Uterus (tissue), 2 donors: ENCODE results near the gene ZNF785.

Experiments
- POLR2A ChIP-seq, 2 donors: fragments of 450-650 bp; IDR thresholded peaks; one replicate each; pipeline ENCODE4 v1.6.1; 2016; ENCODE audit warnings: antibody characterized with exemption in 2 of 2, mild to moderate bottlenecking in 1 of 2, moderate library complexity in 1 of 2
- TF ChIP-seq, protein P1 (sequence below), 4 experiments: fragments of 200-600 bp in 2 of 4; fragments of 450-650 bp in 2 of 4; sonication (generic) in 2 of 4; IDR thresholded peaks; one replicate each; pipeline ENCODE4 v1.5.1; 2016 to 2019; ENCODE audit warnings: antibody characterized with exemption in 4 of 4, mild to moderate bottlenecking in 2 of 4, moderate library complexity in 1 of 4

DNA sequence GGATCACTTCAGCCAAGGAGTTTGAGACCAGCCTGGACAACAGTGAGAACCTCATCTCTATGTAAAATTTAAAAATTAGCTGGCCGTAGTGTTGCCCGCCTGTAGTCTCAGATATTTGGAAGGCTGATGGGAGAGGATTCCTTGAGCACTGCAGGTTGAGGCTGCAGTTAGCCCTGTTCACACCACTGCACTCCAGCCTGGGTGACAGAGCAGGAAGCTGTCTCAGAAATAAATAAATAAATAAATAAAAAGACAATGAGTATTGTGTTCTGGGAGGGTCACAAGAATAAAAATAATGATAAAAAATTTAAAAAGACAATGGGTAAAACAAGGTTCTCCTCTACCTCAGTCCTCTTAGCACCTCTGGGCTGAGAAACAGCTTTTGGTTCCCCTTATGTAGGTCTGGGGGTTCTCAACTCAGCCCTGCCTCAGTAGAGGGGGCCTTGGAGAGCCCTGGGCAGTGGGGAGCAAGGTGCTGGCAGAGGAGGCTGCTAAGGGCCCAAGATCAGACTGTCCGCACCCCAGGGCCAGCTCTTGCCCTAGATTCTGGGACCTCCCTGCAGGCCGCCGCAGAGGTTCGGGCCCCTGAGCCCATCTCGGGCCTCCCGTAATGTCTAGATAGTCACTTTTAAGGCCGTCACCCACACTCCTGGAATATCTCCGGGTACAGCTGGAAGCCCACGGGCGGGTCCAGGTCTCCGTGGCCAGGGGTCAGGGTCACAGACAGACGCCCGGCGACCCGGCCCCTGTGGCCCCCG is 30.8 kb downstream of the ZNF785 start:
- TF ChIP-seq, protein P1, sequence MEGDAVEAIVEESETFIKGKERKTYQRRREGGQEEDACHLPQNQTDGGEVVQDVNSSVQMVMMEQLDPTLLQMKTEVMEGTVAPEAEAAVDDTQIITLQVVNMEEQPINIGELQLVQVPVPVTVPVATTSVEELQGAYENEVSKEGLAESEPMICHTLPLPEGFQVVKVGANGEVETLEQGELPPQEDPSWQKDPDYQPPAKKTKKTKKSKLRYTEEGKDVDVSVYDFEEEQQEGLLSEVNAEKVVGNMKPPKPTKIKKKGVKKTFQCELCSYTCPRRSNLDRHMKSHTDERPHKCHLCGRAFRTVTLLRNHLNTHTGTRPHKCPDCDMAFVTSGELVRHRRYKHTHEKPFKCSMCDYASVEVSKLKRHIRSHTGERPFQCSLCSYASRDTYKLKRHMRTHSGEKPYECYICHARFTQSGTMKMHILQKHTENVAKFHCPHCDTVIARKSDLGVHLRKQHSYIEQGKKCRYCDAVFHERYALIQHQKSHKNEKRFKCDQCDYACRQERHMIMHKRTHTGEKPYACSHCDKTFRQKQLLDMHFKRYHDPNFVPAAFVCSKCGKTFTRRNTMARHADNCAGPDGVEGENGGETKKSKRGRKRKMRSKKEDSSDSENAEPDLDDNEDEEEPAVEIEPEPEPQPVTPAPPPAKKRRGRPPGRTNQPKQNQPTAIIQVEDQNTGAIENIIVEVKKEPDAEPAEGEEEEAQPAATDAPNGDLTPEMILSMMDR (IDR thresholded peaks at IDR 0.05): no peak
- no peak for TF ChIP-seq POLR2A (IDR thresholded peaks at IDR 0.05)
